Natural killer cell treated with Interleukin-12 subunit alpha and Interleukin-12 subunit beta and Interleukin-15 and Interleukin-18, amount 100 ng/mL, for 72 hours (primary cell): ENCODE results near the gene CLCNKB. TPM values are rescaled to one million over a fixed set of nuclear protein-coding genes. Genes with fewer than 3 reads are reported as not detected.

ENCODE experiments used
- ATAC-seq, 2 donors: fragments of 150-1000 bp; cut with Tn5 transposase in 1 of 2; sonication (Bioruptor Pico), chemical (Tn5 transposase) in 1 of 2; 2 replicates each; pipeline ENCODE4 v1.10.0; 2021
- DNase-seq: peaks from one replicate; pipeline ENCODE4 v3.0.0; 2022; ENCODE audit warnings: low spot score
- H3K27ac Mint-ChIP-seq, 2 donors: 1 replicate in 1 of 2; 2 replicates in 1 of 2; pipeline ENCODE4 v1.8.0; 2022; ENCODE audit warnings: mixed read lengths in 2 of 2, mild to moderate bottlenecking in 1 of 2, moderate library complexity in 1 of 2
- H3K27me3 Mint-ChIP-seq, 2 donors: 1 replicate in 1 of 2; 2 replicates in 1 of 2; pipeline ENCODE4 v1.8.0; 2022; ENCODE audit warnings: mixed read lengths in 2 of 2
- H3K36me3 Mint-ChIP-seq: one replicate; pipeline ENCODE4 v1.8.0; 2022; ENCODE audit warnings: mixed read lengths
- H3K4me1 Mint-ChIP-seq, 2 donors: 1 replicate in 1 of 2; 2 replicates in 1 of 2; pipeline ENCODE4 v1.8.0; 2022; ENCODE audit warnings: low read depth in 2 of 2, mixed read lengths in 2 of 2, mild to moderate bottlenecking in 1 of 2
- H3K4me3 Mint-ChIP-seq: one replicate; pipeline ENCODE4 v1.8.0; 2022; ENCODE audit warnings: mixed read lengths
- H3K9me3 Mint-ChIP-seq: 2 replicates; pipeline ENCODE4 v1.8.0; 2022; ENCODE audit warnings: mixed read lengths
- total RNA-seq, 2 donors: library from RNA; stranded (reverse); gene quantifications; one replicate each; pipeline ENCODE4 v1.2.3, GENCODE V29; 2022

The CLCNKB gene
- total RNA-seq, 2 donors from 2014 or later = not detected

GRCh38 chr1:16064536-16065268 is 21.1 kb downstream of the CLCNKB start:
- ATAC-seq = no peak
- Mint-ChIP-seq H3K27ac (no peak overlapping the region), H3K4me1 (peaks cover 12 to 24% of the 10 kb centered on the region in 2 donors)

GRCh38 chr1:16065269-16065576 is 21.6 kb downstream of the CLCNKB start:
- no peak for DNase-seq
- no peak overlapping the region for H3K27ac Mint-ChIP-seq
- peaks cover 16 to 28% of the 10 kb centered on the region in 2 donors for H3K4me1 Mint-ChIP-seq
- H3K27me3 Mint-ChIP-seq = peaks cover 14 to 22% of the 10 kb centered on the region in 2 donors
- H3K9me3 Mint-ChIP-seq = no peaks in the 10 kb centered on the region
- no peak overlapping the region for H3K4me3 Mint-ChIP-seq
- no peak for ATAC-seq
- no peaks in the 10 kb centered on the region for H3K36me3 Mint-ChIP-seq

More at GRCh38 chr1:16064536-16065268, 21.1 kb downstream of the CLCNKB start:
- Mint-ChIP-seq H3K9me3 (no peaks in the 10 kb centered on the region), H3K36me3 (no peaks in the 10 kb centered on the region), H3K27me3 (peaks cover 14 to 22% of the 10 kb centered on the region in 2 donors), H3K4me3 (peak overlapping the region; percentile 21)
- DNase-seq = no peak

- ATAC-seq (no peak), DNase-seq (no peak)
- no peak overlapping the region for H3K27ac Mint-ChIP-seq
- H3K4me1 Mint-ChIP-seq = peaks cover 17 to 31% of the 10 kb centered on the region in 2 donors
- H3K36me3 Mint-ChIP-seq = no peaks in the 10 kb centered on the region
- H3K4me3 Mint-ChIP-seq = no peak overlapping the region
- no peaks in the 10 kb centered on the region for H3K9me3 Mint-ChIP-seq
- H3K27me3 Mint-ChIP-seq = peaks cover 14 to 23% of the 10 kb centered on the region in 2 donors
Observed at GRCh38 chr1:16066245-16066644, 22.7 kb downstream of the CLCNKB start.

- Mint-ChIP-seq H3K4me3 (no peak overlapping the region), H3K9me3 (no peaks in the 10 kb centered on the region), H3K4me1 (peaks cover 17 to 33% of the 10 kb centered on the region in 2 donors), H3K27me3 (peaks cover 14 to 28% of the 10 kb centered on the region in 2 donors), H3K36me3 (no peaks in the 10 kb centered on the region), H3K27ac (no peak overlapping the region)
- DNase-seq (no peak), ATAC-seq (no peak)
Observed at GRCh38 chr1:16067127-16067768, 23.7 kb downstream of the CLCNKB start.

GRCh38 chr1:16067933-16068332 is 24.4 kb downstream of the CLCNKB start:
- no peak overlapping the region for H3K4me3 Mint-ChIP-seq
- peaks cover 14 to 28% of the 10 kb centered on the region in 2 donors for H3K27me3 Mint-ChIP-seq
- no peaks in the 10 kb centered on the region for H3K9me3 Mint-ChIP-seq
- H3K4me1 Mint-ChIP-seq = peaks cover 17 to 33% of the 10 kb centered on the region in 2 donors
- no peaks in the 10 kb centered on the region for H3K36me3 Mint-ChIP-seq
- DNase-seq = no peak
- ATAC-seq = no peak
- H3K27ac Mint-ChIP-seq = no peak overlapping the region

GRCh38 chr1:16068356-16069270 is 25.0 kb downstream of the CLCNKB start:
- Mint-ChIP-seq H3K4me1 (peaks cover 17 to 31% of the 10 kb centered on the region in 2 donors), H3K9me3 (no peaks in the 10 kb centered on the region), H3K36me3 (no peaks in the 10 kb centered on the region), H3K4me3 (no peak overlapping the region), H3K27ac (no peak overlapping the region), H3K27me3 (peaks cover 15 to 28% of the 10 kb centered on the region in 2 donors)
- no peak for ATAC-seq
- no peak for DNase-seq

GRCh38 chr1:16070640-16071355 is 27.2 kb downstream of the CLCNKB start:
- no peak for DNase-seq
- Mint-ChIP-seq H3K36me3 (no peaks in the 10 kb centered on the region), H3K4me1 (peaks cover 13% of the 10 kb centered on the region in 2 donors), H3K27ac (no peak overlapping the region), H3K4me3 (no peak overlapping the region), H3K9me3 (no peaks in the 10 kb centered on the region), H3K27me3 (peaks cover 12 to 17% of the 10 kb centered on the region in 2 donors)
- no peak for ATAC-seq

- Mint-ChIP-seq H3K4me1 (peaks cover 13% of the 10 kb centered on the region in 2 donors), H3K27me3 (peaks cover 12 to 19% of the 10 kb centered on the region in 2 donors), H3K9me3 (no peaks in the 10 kb centered on the region), H3K36me3 (no peaks in the 10 kb centered on the region), H3K4me3 (no peak overlapping the region), H3K27ac (no peak overlapping the region)
- no peak for DNase-seq
- ATAC-seq = no peak
Observed at GRCh38 chr1:16071614-16072013, 28.0 kb downstream of the CLCNKB start.

- H3K9me3 Mint-ChIP-seq = no peaks in the 10 kb centered on the region
- ATAC-seq (no peak), DNase-seq (no peak)
- H3K27me3 Mint-ChIP-seq = peaks cover 12 to 19% of the 10 kb centered on the region in 2 donors
- H3K4me1 Mint-ChIP-seq = peaks cover 13% of the 10 kb centered on the region in 2 donors
- no peak overlapping the region for H3K27ac Mint-ChIP-seq
- H3K36me3 Mint-ChIP-seq = no peaks in the 10 kb centered on the region
- H3K4me3 Mint-ChIP-seq = no peak overlapping the region
Observed at GRCh38 chr1:16072095-16072494, 28.5 kb downstream of the CLCNKB start.

GRCh38 chr1:16072616-16073484 is 29.3 kb downstream of the CLCNKB start:
- ATAC-seq (no peak), DNase-seq (no peak)
- Mint-ChIP-seq H3K27ac (no peak overlapping the region), H3K4me1 (peaks cover 13 to 17% of the 10 kb centered on the region in 2 donors), H3K27me3 (peaks cover 12 to 19% of the 10 kb centered on the region in 2 donors), H3K4me3 (no peak overlapping the region), H3K9me3 (no peaks in the 10 kb centered on the region), H3K36me3 (no peaks in the 10 kb centered on the region)

GRCh38 chr1:16073490-16074119 is 30.0 kb downstream of the CLCNKB start, which contains the start of gene FAM131C:
Gene FAM131C (minus strand): TSS chr1:16073651. CDS start chr1:16073442, 209 bp downstream.
- no peak for DNase-seq
- Mint-ChIP-seq H3K4me1 (peaks cover 13 to 17% of the 10 kb centered on the region in 2 donors), H3K27ac (no peak within 1 kb of the TSS), H3K36me3 (no peaks in the 10 kb centered on the region), H3K9me3 (no peaks in the 10 kb centered on the region), H3K27me3 (peaks cover 12 to 19% of the 10 kb centered on the region in 2 donors), H3K4me3 (peak within 1 kb of the TSS; percentile 67)
- ATAC-seq = peak; percentile 72 to 73

GRCh38 chr1:16074217-16074616 is 30.6 kb downstream of the CLCNKB start:
- Mint-ChIP-seq H3K4me3 (peak overlapping the region; percentile 67), H3K9me3 (no peaks in the 10 kb centered on the region), H3K36me3 (no peaks in the 10 kb centered on the region), H3K4me1 (peaks cover 18 to 20% of the 10 kb centered on the region in 2 donors), H3K27ac (no peak overlapping the region), H3K27me3 (peaks cover 12 to 16% of the 10 kb centered on the region in 2 donors)
- DNase-seq (no peak), ATAC-seq (no peak)
